Calu3 (cell line): ENCODE measurements around the gene NDRG3. TPM values are rescaled to one million over a fixed set of nuclear protein-coding genes. Genes with fewer than 3 reads are reported as not detected.

Experiments
- BruUV-seq: library from RNA; stranded (reverse); fragments of 400-500 nt; replicated peaks from 2 replicates; lab custom pipeline; 2021; lab: Mats Ljungman, UMichigan
- CTCF ChIA-PET: fragments of 300-600 bp; sonication (Branson Sonifier 250); formaldehyde crosslinking; loops from one replicate; lab custom pipeline; 2022; ENCODE audit warnings: antibody characterized with exemption; lab: Charles Lee
- DNase-seq: peaks from one replicate; pipeline ENCODE4 v3.0.0; 2022
- H3K27ac Mint-ChIP-seq: one replicate; pipeline ENCODE4 v1.8.0; 2022; ENCODE audit warnings: mixed read lengths; ENCODE audit not compliant: unreplicated experiment
- H3K27me3 Mint-ChIP-seq: one replicate; pipeline ENCODE4 v1.8.0; 2022; ENCODE audit warnings: mixed read lengths; ENCODE audit not compliant: unreplicated experiment
- H3K36me3 Mint-ChIP-seq: one replicate; pipeline ENCODE4 v1.8.0; 2022; ENCODE audit warnings: mild to moderate bottlenecking, moderate library complexity, mixed read lengths; ENCODE audit not compliant: insufficient read depth, unreplicated experiment
- H3K4me1 Mint-ChIP-seq: one replicate; pipeline ENCODE4 v1.8.0; 2022; ENCODE audit warnings: mild to moderate bottlenecking, low read depth, mixed read lengths; ENCODE audit not compliant: unreplicated experiment
- H3K4me3 Mint-ChIP-seq: one replicate; pipeline ENCODE4 v1.8.0; 2022; ENCODE audit warnings: mild to moderate bottlenecking, low read depth, moderate library complexity, mixed read lengths; ENCODE audit not compliant: unreplicated experiment
- H3K9me3 Mint-ChIP-seq: one replicate; pipeline ENCODE4 v1.8.0; 2022; ENCODE audit warnings: low read depth, mixed read lengths; ENCODE audit not compliant: unreplicated experiment
- CTCF ChIP-seq: fragments of 200-600 bp; IDR thresholded peaks from one replicate; pipeline ENCODE4 v1.8.0; 2022; ENCODE audit warnings: antibody characterized with exemption; ENCODE audit not compliant: unreplicated experiment
- intact Hi-C: fragments of 100-400 bp; cut with micrococcal nuclease; formaldehyde crosslinking; loops from one replicate; pipeline ENCODE4 v1.10.0; 2022; ENCODE audit not compliant: unreplicated experiment
- total RNA-seq: library from RNA; stranded (reverse); gene quantifications from 2 replicates; pipeline ENCODE4 v1.2.3, GENCODE V29; 2022

Gene NDRG3
- total RNA-seq, 1 experiment from 2014 or later: 18.0 TPM

- Mint-ChIP-seq H3K9me3 (no peaks in the 10 kb centered on the region), H3K36me3 (peaks cover 9% of the 10 kb centered on the region), H3K27me3 (no peaks in the 10 kb centered on the region), H3K27ac (no peak overlapping the region), H3K4me3 (no peak overlapping the region), H3K4me1 (no peaks in the 10 kb centered on the region)
- intact Hi-C loops: loop anchor here (2.0 kb wide), 1 partner anchor 95 kb away; no protein-coding TSS in a partner anchor
- TF ChIP-seq CTCF: no peak
- CTCF ChIA-PET: interaction anchor here (0.9 to 1.4 kb wide), 5 partner anchors 17 to 128 kb away, joined by 3 to 9 read pairs (median 5); a partner anchor contains a TSS
- BruUV-seq: no TSS peak
- DNase-seq: no peak
Measured at GRCh38 chr20:36791862-36792261, 46.0 kb upstream of the NDRG3 start.

GRCh38 chr20:36786663-36787062, 40.8 kb upstream of the NDRG3 start:
- DNase-seq: no peak
- CTCF ChIA-PET: no interaction called here
- no TSS peak for BruUV-seq
- H3K36me3 Mint-ChIP-seq: peaks cover 5% of the 10 kb centered on the region
- intact Hi-C loops: no loop called here
- no peaks in the 10 kb centered on the region for H3K27me3 Mint-ChIP-seq
- no peak for TF ChIP-seq CTCF
- no peaks in the 10 kb centered on the region for H3K9me3 Mint-ChIP-seq
- no peaks in the 10 kb centered on the region for H3K4me1 Mint-ChIP-seq
- no peak overlapping the region for H3K4me3 Mint-ChIP-seq
- H3K27ac Mint-ChIP-seq: no peak overlapping the region

GRCh38 chr20:36786246-36786645, 40.4 kb upstream of the NDRG3 start:
- BruUV-seq: no TSS peak
- H3K4me1 Mint-ChIP-seq: no peaks in the 10 kb centered on the region
- intact Hi-C loops: no loop called here

GRCh38 chr20:36785308-36785707, 39.4 kb upstream of the NDRG3 start:
- DNase-seq: no peak
- no TSS peak for BruUV-seq
- H3K4me1 Mint-ChIP-seq: no peaks in the 10 kb centered on the region
- CTCF ChIA-PET: no interaction called here
- H3K9me3 Mint-ChIP-seq: no peaks in the 10 kb centered on the region
- no peak for TF ChIP-seq CTCF
- H3K27me3 Mint-ChIP-seq: no peaks in the 10 kb centered on the region
- intact Hi-C loops: no loop called here
- H3K36me3 Mint-ChIP-seq: peaks cover 4% of the 10 kb centered on the region
- H3K27ac Mint-ChIP-seq: no peak overlapping the region
- no peak overlapping the region for H3K4me3 Mint-ChIP-seq

More at GRCh38 chr20:36786246-36786645, 40.4 kb upstream of the NDRG3 start:
- H3K27ac Mint-ChIP-seq: no peak overlapping the region
- CTCF ChIA-PET: no interaction called here
- no peak for TF ChIP-seq CTCF
- DNase-seq: no peak
- H3K9me3 Mint-ChIP-seq: no peaks in the 10 kb centered on the region
- no peaks in the 10 kb centered on the region for H3K27me3 Mint-ChIP-seq
- peaks cover 4% of the 10 kb centered on the region for H3K36me3 Mint-ChIP-seq
- no peak overlapping the region for H3K4me3 Mint-ChIP-seq
